Hair follicular keratinocyte (primary cell): ENCODE results near the gene NUDT2. TPM values are rescaled to one million over a fixed set of nuclear protein-coding genes. Genes with fewer than 3 reads are reported as not detected.

Experiments
- total RNA-seq: library from RNA; depleted of rRNA; stranded (reverse); fragments of >200 nt; gene quantifications from 2 replicates; pipeline ENCODE4 v1.2.3, GENCODE V29; 2015

NUDT2 gene
- total RNA-seq = 45.5 and 49.1 TPM in 2 replicates

GRCh38 chr9:34328987-34329832, at the start of gene NUDT2, which contains the start of gene KIF24:
Gene NUDT2 (plus strand): TSS chr9:34329569. CDS start chr9:34339040, 9,471 bp downstream.
Gene KIF24 (minus strand): TSS chr9:34329268. CDS start chr9:34311346, 17,922 bp downstream.

GRCh38 chr9:34376596-34377403, 47.4 kb downstream of the NUDT2 start, which contains the start of gene MYORG:
Gene MYORG (minus strand): TSS chr9:34376898. CDS start chr9:34372943, 3,955 bp downstream.

Other genes with a start within 250 kb of the NUDT2 start
- gene DCAF12, start 202.9 kb upstream of the NUDT2 start, total RNA-seq = 25.8 and 27.3 TPM in 2 replicates
- gene UBAP1, start 150.5 kb upstream of the NUDT2 start, total RNA-seq = 38.1 and 48.8 TPM in 2 replicates
- 1.2 and 3.2 TPM in 2 replicates for gene KIF24, start 301 bp upstream of the NUDT2 start, total RNA-seq
- 10.4 and 12.7 TPM in 2 replicates for gene MYORG, start 47.3 kb downstream of the NUDT2 start, total RNA-seq
- 8.5 and 10.7 TPM in 2 replicates for gene FAM219A, start 129.0 kb downstream of the NUDT2 start, total RNA-seq
- not detected in 2 replicates for gene DNAI1, start 129.2 kb downstream of the NUDT2 start, total RNA-seq
- not detected in 2 replicates for gene ENHO, start 193.4 kb downstream of the NUDT2 start, total RNA-seq